Keratinocyte (primary cell): ENCODE data around the gene CLN3. TPM values are rescaled to one million over a fixed set of nuclear protein-coding genes. Genes with fewer than 3 reads are reported as not detected.

Experiments
- DNase-seq: peaks from one replicate; pipeline ENCODE4 v3.0.0-alpha.2; 2011; ENCODE audit warnings: low read depth, missing footprints, low spot score
- FAIRE-seq: peaks from 2 replicates; lab custom pipeline; 2011; peaks lifted over from hg19 to GRCh38; lab: Jason Lieb, UNC
- H2AFZ ChIP-seq: 2 replicates; pipeline ENCODE4 v1.6.0; 2012; ENCODE audit warnings: low read length, control low read depth, inconsistent platforms; ENCODE audit not compliant: control insufficient read depth
- H3K27ac ChIP-seq: 2 replicates; pipeline ENCODE4 v1.5.1; 2011; ENCODE audit warnings: low read length; ENCODE audit not compliant: control insufficient read depth, insufficient read depth
- H3K27me3 ChIP-seq: 3 replicates; pipeline ENCODE4 v1.6.0; 2011; ENCODE audit warnings: low read length; ENCODE audit not compliant: control insufficient read depth, insufficient read depth; ENCODE audit errors: extremely low read depth
- H3K36me3 ChIP-seq, 2 experiments: 2 replicates in 1 of 2; 3 replicates in 1 of 2; pipeline ENCODE4 v1.5.1; 2011; ENCODE audit warnings: low read length in 2 of 2, mild to moderate bottlenecking in 1 of 2; ENCODE audit not compliant: control insufficient read depth in 2 of 2, insufficient read depth in 2 of 2; ENCODE audit errors: extremely low read depth in 1 of 2
- H3K4me1 ChIP-seq: 3 replicates; pipeline ENCODE4 v1.5.1; 2011; ENCODE audit warnings: low read length; ENCODE audit not compliant: control insufficient read depth, insufficient read depth; ENCODE audit errors: extremely low read depth
- H3K4me2 ChIP-seq: 3 replicates; pipeline ENCODE4 v1.6.0; 2011; ENCODE audit warnings: low read depth, low read length; ENCODE audit not compliant: control insufficient read depth, insufficient read depth; ENCODE audit errors: extremely low read depth
- H3K4me3 ChIP-seq, 3 experiments: fragments of 200-600 bp in 1 of 3; sonication (generic) in 1 of 3; 2 replicates in 2 of 3; 3 replicates in 1 of 3; pipeline ENCODE4 v1.5.1; 2011 to 2016; ENCODE audit warnings: low read length in 3 of 3, mild to moderate bottlenecking in 3 of 3, control low read depth in 2 of 3, inconsistent platforms in 1 of 3, low read depth in 1 of 3, mixed read lengths in 1 of 3, mixed run types in 1 of 3, moderate library complexity in 1 of 3; ENCODE audit not compliant: control insufficient read depth in 2 of 3, insufficient read depth in 2 of 3; ENCODE audit errors: extremely low read depth in 1 of 3
- H3K79me2 ChIP-seq: 2 replicates; pipeline ENCODE4 v1.6.0; 2012; ENCODE audit warnings: low read length; ENCODE audit not compliant: control insufficient read depth, insufficient read depth
- H3K9ac ChIP-seq: 3 replicates; pipeline ENCODE4 v1.6.0; 2011; ENCODE audit warnings: low read length; ENCODE audit not compliant: control insufficient read depth, insufficient read depth; ENCODE audit errors: extremely low read depth
- H3K9me1 ChIP-seq: 3 replicates; pipeline ENCODE4 v1.6.0; 2011; ENCODE audit warnings: low read length; ENCODE audit not compliant: control insufficient read depth, insufficient read depth; ENCODE audit errors: extremely low read depth
- H3K9me3 ChIP-seq: 2 replicates; pipeline ENCODE4 v1.5.1; 2012; ENCODE audit warnings: low read depth, low read length; ENCODE audit not compliant: control insufficient read depth
- H4K20me1 ChIP-seq: 3 replicates; pipeline ENCODE4 v1.6.0; 2011; ENCODE audit warnings: low read length; ENCODE audit not compliant: control insufficient read depth, insufficient read depth; ENCODE audit errors: extremely low read depth
- CTCF ChIP-seq, 3 experiments: IDR thresholded peaks in 1 of 3; conservative IDR thresholded peaks in 1 of 3; optimal IDR thresholded peaks in 1 of 3; 2 replicates in 2 of 3; 3 replicates in 1 of 3; pipeline versions ENCODE3 to v1.5.1; 2011; ENCODE audit warnings: low read length in 3 of 3, mild to moderate bottlenecking in 3 of 3, moderate library complexity in 2 of 3, control low read depth in 1 of 3, inconsistent platforms in 1 of 3; ENCODE audit not compliant: insufficient read depth in 2 of 3; ENCODE audit errors: extremely low read depth in 1 of 3
- EZH2 ChIP-seq: IDR thresholded peaks from one replicate; pipeline ENCODE4 v1.6.1; 2012; ENCODE audit warnings: inconsistent platforms, mild to moderate bottlenecking, low read length, moderate library complexity
- dilution Hi-C: fragments of 300-500 bp; cut with MboI; formaldehyde crosslinking; loops from one replicate; pipeline ENCODE4 v1.7.0; 2020; ENCODE audit warnings: low sequenced_read_pairs; ENCODE audit not compliant: extremely low pct_ligation_motif_present
- polyA minus RNA-seq, 3 experiments: library from RNA; depleted of rRNA, polyadenylated mRNA; stranded (reverse); fragments of >200 nt; gene quantifications; 1 replicate in 1 of 3; 2 replicates in 1 of 3; 3 replicates in 1 of 3; pipeline ENCODE4 v1.2.3, GENCODE V29; 2011
- polyA plus RNA-seq, 5 experiments: library from polyadenylated mRNA; depleted of rRNA in 3 of 5; stranded (reverse) in 3 of 5; stranded (forward) in 1 of 5; unstranded in 1 of 5; fragments of >200 nt; gene quantifications; 1 replicate in 1 of 5; 2 replicates in 3 of 5; 3 replicates in 1 of 5; pipeline versions ENCODE4 v1.2.1 to v1.2.3, GENCODE V29; 2011 to 2012; ENCODE audit warnings: missing spikeins in 2 of 5, low read depth in 1 of 5, low replicate concordance in 1 of 5

Gene CLN3
- polyA plus RNA-seq (12.6 to 21.4 TPM (median 18.7 TPM) in 3 replicates), polyA minus RNA-seq (23.0 to 57.0 TPM (median 24.7 TPM) in 3 replicates)
- 15.7 TPM for polyA plus RNA-seq (2011; ENCODE audit: low read depth)
- 15.8 and 19.3 TPM in 2 replicates for polyA plus RNA-seq (2011; cell fraction: cytosol; rRNA removed)
- polyA plus RNA-seq (2011; cell fraction: nucleus; rRNA removed): 42.7 and 45.4 TPM in 2 replicates
- polyA plus RNA-seq (2012; ENCODE audit: low replicate concordance): 21.4 and 29.0 TPM in 2 replicates
- polyA minus RNA-seq (2011; cell fraction: cytosol; rRNA and poly(A)+ RNA removed): 19.2 TPM
- polyA minus RNA-seq (2011; cell fraction: nucleus; rRNA and poly(A)+ RNA removed): 12.3 and 13.7 TPM in 2 replicates

GRCh38 chr16:28491970-28492474 is at the start of gene CLN3:
CLN3 (minus strand) TSS chr16:28492074; CDS start chr16:28491759, 315 bp downstream.
- H3K4me2 ChIP-seq: peak within 1 kb of the TSS; percentile 66

GRCh38 chr16:28540346-28540745 is 48.5 kb upstream of the CLN3 start:
- dilution Hi-C loops: no loop called here
- TF ChIP-seq EZH2 (no peak), CTCF (optimal IDR thresholded peaks at IDR 0.05 in 1 of 3, IDR thresholded peaks at IDR 0.05 in 1 of 3, conservative IDR thresholded peaks at IDR 0.05 in 1 of 3; ENCODE audit: extremely low read depth in 1 of 3, insufficient read depth in 2 of 3, low read length in 3 of 3) (no peak)
- FAIRE-seq (no peak), DNase-seq (no peak)
- H3K27me3 ChIP-seq: no peaks in the 10 kb centered on the region
- H3K9me1 ChIP-seq: no peaks in the 10 kb centered on the region
- H4K20me1 ChIP-seq: no peaks in the 10 kb centered on the region
- no peak overlapping the region for H3K4me2 ChIP-seq
- H3K79me2 ChIP-seq: peaks cover 12% of the 10 kb centered on the region
- H3K4me1 ChIP-seq: peaks cover 31% of the 10 kb centered on the region
- no peak overlapping the region for H3K27ac ChIP-seq
- H2AFZ ChIP-seq: peak overlapping the region; percentile 44
- peaks cover 0 to 8% of the 10 kb centered on the region in 2 experiments for H3K36me3 ChIP-seq
- H3K4me3 ChIP-seq: no peak overlapping the region
- no peaks in the 10 kb centered on the region for H3K9me3 ChIP-seq
- no peak overlapping the region for H3K9ac ChIP-seq

More at GRCh38 chr16:28491970-28492474, at the start of gene CLN3:
- no peaks in the 10 kb centered on the region for H3K9me1 ChIP-seq
- H3K27ac ChIP-seq: peak within 1 kb of the TSS; percentile 99
- no peaks in the 10 kb centered on the region for H3K9me3 ChIP-seq
- DNase-seq: peak; percentile 71
- no peaks in the 10 kb centered on the region for H4K20me1 ChIP-seq
- H3K36me3 ChIP-seq: peaks cover 0 to 6% of the 10 kb centered on the region in 2 experiments
- peak within 1 kb of the TSS; percentile 98 for H2AFZ ChIP-seq
- FAIRE-seq: peak; percentile 75
- dilution Hi-C loops: no loop called here
- H3K27me3 ChIP-seq: no peaks in the 10 kb centered on the region
- peak within 1 kb of the TSS; percentile 72 to 93 (median 89) for H3K4me3 ChIP-seq
- TF ChIP-seq EZH2 (no peak), CTCF (optimal IDR thresholded peaks at IDR 0.05 in 1 of 3, IDR thresholded peaks at IDR 0.05 in 1 of 3, conservative IDR thresholded peaks at IDR 0.05 in 1 of 3; ENCODE audit: extremely low read depth in 1 of 3, insufficient read depth in 2 of 3, low read length in 3 of 3) (no peak)
- H3K4me1 ChIP-seq: peaks cover 2% of the 10 kb centered on the region
- H3K9ac ChIP-seq: peak within 1 kb of the TSS; percentile 98
- H3K79me2 ChIP-seq: no peaks in the 10 kb centered on the region
